ENCODE results near the gene BCL2L1.
A peak's percentile ranks its signal among the peaks of the same experiment; 100 is the strongest.
"Not testable (repeated sequence)": the region's sequence is repeated elsewhere in the genome, so short reads cannot be mapped to it uniquely, and the experiment has no call there.

The BCL2L1 gene

DNA sequence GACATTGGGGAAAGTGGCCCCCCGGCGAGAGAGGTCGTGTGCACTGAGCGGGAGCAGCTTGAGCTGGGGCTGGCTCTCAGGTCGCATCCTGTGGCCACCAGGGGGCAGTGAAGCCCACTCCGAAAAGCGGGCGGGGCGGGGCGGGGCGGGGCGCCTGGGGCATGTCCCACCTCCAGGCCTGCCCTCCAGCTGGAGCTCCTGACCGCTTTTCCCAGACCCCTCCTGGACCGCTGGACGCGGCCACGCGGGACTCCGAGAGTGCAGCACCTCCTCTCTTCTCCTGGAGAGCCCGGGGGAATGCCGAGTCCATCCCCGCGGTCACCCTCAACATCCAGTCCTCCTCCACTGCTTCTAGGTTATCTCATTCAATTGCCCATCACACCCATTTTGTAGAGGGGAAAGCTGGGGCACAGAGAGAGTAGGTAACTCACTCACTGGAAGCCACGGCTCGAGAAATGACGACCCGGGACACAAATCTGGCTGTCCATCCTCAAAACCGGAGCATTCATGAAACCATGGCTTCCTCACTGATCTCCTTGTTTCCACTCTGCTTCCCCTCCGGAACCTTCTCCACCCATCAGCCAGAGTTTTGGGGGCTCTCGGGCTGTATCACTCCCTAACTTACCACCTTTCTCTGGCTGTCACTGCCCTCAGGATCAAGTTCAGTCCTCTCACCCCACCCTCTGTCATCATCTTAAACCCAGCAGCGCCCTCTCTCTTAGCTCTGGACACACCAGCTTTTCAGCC lies 60.9 kb downstream of the BCL2L1 start:
- DNase-seq (ENCODE audit: low read depth in 2 of 3, low spot score in 1 of 3) = peak; percentile 58 to 77 (median 73)

DNA sequence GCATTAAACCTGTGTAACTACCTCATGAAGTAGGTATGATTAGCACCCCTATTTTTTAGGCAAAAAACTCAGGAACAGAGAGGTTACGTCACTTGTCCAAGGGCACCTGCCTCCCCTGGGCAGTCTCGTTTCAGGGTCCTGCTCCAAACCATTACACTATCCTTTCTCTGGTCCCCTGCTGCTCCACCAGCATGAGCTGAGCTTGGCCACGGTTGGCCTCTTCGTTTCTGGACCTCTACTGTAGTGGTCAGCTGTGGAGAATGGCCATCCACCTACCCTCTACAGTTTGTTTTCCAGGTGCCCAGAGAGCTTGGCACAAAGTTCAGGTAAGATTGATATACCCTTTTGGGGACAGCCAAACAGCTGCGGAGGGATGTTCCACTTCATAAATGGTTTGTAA lies 68.1 kb downstream of the BCL2L1 start:
- no peak for DNase-seq (ENCODE audit: low read depth in 2 of 3, low spot score in 1 of 3)

DNA sequence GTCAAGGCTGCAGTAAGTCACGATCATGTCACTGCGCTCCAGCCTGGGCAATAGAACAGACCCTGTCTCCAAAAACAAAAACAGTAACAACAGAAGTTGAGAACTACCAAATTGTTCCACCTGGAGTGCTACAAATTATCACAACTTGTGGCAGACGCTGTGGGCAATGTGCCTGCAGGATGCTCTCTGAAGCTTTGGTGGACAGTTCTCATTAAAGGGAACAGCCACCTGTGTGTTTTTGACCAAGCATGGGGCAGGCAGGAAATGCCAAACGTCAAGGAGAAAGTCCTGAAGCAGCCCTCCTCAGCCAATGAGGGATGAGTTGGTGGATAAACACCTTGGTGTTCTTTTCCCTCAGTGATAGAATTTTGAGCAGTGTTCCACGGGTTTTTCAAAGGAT lies 69.1 kb downstream of the BCL2L1 start:
- DNase-seq (ENCODE audit: low read depth in 2 of 3, low spot score in 1 of 3) = no peak

DNA sequence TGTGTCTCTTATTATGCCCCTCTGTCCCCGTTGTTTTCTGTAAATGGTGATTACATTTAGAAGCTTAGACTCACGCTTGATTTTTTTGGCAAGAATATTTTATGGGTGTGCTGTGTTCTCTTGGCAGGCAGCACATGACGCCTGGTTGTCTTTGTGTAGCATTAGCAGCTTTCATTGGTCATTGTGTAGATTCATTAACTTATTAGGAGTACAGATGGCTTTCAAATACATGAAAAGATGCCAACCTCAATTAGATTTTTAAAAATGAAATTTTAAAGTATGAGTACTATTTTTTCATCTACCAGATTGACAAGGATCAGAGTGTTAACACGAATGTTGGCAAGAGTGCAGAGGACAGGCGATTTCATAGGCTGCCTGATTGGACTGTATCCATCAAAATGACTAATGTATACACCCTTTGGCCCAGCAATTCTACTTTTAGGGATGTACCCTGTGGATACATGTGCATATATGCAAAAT lies 69.7 kb downstream of the BCL2L1 start:
- no peak for DNase-seq (ENCODE audit: low read depth in 2 of 3, low spot score in 1 of 3)

DNA sequence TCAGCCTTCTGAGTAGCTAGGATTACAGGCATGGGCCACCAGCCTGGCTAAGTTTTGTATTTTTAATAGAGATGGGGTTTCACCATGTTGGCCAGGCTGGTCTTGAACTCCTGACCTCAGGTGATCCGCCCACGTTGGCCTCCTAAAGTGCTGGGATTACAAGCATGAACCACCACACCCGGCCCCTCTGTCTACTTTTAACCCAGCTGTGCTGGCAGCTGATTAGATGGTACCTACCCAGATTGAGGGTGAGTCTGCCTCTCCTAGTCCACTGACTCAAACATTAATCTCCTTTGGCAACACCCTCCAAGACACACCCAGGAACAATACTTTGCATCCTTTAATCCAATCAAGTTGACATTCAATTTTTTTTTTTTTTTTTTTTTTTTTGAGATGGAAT lies 74.6 kb downstream of the BCL2L1 start:
- DNase-seq (ENCODE audit: low read depth in 2 of 3, low spot score in 1 of 3) = not testable (repeated sequence)

DNA sequence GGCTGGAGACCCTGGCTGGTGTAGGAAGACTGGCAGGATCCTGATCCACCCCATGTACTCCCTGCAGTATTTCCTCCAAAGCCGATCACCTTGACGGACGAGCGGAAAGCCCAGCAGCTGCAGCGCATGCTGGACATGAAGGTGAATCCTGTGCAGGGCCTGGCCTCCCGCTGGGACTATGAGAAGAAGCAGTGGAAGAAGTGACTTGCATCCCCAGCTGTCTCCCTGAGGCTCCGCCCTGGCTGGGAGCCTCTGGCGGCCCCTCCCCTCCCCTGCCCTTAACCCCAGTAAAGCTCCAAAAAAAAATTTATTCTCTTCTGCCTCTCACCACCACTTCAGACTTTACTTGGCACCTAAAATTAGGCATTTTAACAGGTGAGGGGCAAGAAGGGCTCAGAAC lies 78.0 kb downstream of the BCL2L1 start:
- DNase-seq (ENCODE audit: low read depth in 2 of 3, low spot score in 1 of 3) = no peak

DNA sequence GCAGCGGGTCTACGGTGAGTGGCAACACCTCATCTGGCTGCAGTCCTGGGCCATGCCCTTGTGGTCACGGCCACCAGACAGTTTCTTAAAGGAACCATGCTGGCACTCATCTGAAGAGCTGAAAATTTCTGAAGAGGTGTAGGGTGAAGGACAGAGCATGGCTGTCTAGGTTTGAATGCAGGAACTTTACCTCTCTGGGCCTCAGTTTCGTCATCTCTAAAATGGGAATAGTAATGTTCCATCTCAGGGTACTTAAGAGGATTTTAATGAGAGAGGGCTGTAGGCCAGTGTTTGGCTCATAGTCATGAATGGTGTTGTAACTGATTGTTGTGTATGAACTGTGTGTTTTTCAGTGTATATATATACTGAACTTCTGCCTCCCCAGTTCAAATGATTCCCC lies 79.1 kb downstream of the BCL2L1 start:
- no peak for DNase-seq (ENCODE audit: low read depth in 2 of 3, low spot score in 1 of 3)

DNA sequence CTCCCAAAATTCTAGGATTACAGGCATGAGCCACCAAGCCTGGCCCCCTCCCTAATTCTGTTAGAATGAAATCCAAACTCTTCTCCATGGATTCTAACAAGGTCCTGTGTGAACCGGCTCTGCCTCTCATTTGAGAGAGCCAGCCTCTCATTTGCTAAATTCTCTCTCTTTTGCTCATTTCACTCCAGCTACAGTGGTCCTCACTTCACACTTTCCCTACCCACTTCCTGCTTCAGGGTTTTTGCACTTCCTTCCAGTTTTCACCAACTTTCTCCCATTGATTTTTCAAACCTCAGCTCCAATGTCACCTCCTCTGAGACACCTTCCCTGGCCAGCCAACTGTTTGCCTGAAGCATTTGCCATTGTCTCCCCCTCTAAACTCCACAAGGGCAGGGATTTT lies 79.8 kb downstream of the BCL2L1 start:
- DNase-seq (ENCODE audit: low read depth in 2 of 3, low spot score in 1 of 3) = no peak

DNA sequence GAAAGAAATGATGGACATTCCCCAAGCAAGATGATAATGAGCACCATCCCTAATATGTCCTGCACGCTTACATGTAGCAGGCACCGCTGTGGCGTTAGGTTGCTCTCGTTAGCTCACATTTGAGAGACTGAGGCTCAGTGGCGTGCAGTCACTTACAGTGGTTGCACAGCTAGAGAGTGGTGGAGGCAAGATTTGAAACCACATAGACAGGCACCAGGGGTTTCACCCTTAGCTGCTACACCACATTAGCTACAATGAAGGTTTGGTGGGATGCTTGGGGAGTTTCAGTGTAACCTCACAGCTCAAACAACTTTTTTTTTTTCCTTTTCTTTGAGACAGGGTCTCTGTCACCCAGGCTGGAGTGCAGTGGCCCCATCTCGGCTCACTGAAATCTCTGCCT lies 81.3 kb downstream of the BCL2L1 start:
- no peak for DNase-seq (ENCODE audit: low read depth in 2 of 3, low spot score in 1 of 3)

DNA sequence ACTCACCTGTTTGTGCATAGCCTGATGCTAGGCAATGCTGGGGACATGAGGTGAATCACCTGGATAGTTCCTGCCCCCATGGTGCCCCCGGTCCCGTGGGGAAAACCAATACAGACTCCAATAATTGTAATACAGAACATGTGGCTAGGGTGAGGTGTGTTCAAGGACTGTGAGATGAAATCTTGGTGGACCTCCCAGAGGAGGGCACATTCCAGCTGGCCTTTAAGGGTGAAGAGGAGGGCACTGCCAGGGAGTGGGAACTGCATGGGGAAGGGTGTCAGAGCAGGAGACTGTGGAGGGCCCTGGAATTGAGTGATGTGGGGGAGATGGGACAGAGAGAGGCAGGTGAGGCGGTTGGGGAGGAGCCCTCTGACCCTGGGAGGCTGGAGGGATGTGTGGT lies 82.4 kb downstream of the BCL2L1 start:
- DNase-seq (ENCODE audit: low read depth in 2 of 3, low spot score in 1 of 3) = no peak

DNA sequence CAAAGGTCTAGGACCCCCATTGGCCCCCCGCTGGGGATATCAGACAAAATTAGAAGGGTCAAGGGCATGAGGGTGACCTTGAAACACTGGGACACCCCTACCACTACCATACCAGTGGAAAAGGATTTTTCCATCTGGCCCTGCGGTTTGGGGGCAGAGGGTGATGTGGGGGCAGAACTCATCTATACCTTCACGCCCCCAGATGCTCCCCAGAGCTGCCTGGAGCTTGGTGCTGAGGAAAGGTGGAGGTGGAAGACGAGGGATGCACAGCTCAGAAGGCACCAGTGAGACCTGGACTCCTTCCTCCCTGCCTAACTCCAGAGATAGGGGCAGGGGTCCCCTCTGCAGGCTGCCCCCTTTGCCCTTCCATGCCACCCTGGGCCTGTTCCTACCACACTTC lies 83.9 kb downstream of the BCL2L1 start:
- no peak for DNase-seq (ENCODE audit: low read depth in 2 of 3, low spot score in 1 of 3)

DNA sequence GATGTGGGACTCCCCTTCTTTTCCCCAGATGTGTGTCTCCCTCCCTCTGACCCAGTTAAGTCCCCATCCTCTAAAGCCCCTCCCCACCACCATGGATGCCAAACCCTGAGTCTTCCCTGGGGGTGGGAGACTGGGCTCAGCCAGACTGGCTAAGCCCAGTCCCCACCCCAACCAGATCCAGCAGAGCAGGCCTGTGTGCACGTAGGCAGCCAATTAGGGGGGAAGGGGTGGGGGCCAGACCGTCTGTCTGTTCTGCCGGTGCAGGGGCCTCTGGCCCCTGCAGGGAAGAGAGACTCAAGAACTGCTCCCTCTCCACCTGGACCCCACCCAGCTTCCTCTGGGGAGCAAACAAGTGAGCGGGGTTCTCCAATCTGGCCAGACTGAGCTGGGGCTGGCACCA lies 84.4 kb downstream of the BCL2L1 start:
- no peak for DNase-seq (ENCODE audit: low read depth in 2 of 3, low spot score in 1 of 3)

DNA sequence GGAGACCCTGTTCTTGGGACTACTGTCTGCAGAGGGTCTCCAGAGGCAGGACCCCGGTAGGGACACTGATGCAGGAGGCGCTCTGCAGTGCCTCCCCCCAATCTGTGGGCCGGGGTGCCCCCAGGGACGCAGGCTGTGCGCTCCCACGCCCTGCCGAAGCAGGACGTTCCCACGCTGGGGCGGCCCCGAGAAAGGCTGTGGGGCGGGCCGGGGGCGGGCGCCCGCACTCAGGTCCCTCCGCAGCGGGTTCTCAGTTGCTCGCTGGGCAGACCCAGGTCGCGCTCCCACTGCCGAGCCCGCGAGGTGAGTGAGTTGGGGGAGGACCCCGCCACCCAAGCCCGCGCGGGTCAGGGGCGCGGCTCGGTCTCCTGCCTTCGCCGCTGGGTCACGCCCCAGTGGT lies 85.0 kb downstream of the BCL2L1 start, which contains the start of gene COX4I2:
COX4I2 (plus strand) TSS at position 253 of the 400 bp plus-strand sequence. CDS start 1,106 bp downstream, outside the sequence.
- DNase-seq (ENCODE audit: low read depth in 2 of 3, low spot score in 1 of 3) = no peak

DNA sequence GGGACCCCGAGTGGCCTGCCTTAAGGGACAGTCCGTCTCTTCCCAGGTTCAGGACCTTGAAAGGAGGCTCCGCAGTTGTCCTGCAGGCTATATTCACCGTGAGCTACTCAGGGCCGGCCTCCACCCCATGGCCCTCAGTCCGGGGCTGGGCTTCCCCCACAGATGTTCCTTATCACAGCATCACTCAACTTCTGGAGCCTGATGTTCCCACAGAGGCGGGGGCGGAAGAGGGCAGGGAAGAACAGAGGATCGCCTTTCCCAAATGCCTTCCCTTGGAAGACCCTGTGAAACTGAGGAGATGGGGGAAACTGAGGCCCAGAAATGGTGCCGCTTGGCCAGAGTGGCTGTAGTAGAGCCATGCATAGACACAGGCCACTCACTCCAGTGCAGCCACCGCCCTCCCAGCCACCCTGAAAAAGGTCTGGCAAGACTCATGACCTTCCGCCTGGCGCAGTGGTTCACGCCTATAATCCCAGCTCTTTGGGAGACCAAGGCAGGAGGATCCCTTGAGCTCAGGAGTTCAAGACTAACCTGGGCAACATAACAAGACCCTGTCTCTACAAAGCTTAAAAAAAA lies 89.2 kb downstream of the BCL2L1 start:
- DNase-seq (ENCODE audit: low read depth in 2 of 3, low spot score in 1 of 3) = no peak

DNA sequence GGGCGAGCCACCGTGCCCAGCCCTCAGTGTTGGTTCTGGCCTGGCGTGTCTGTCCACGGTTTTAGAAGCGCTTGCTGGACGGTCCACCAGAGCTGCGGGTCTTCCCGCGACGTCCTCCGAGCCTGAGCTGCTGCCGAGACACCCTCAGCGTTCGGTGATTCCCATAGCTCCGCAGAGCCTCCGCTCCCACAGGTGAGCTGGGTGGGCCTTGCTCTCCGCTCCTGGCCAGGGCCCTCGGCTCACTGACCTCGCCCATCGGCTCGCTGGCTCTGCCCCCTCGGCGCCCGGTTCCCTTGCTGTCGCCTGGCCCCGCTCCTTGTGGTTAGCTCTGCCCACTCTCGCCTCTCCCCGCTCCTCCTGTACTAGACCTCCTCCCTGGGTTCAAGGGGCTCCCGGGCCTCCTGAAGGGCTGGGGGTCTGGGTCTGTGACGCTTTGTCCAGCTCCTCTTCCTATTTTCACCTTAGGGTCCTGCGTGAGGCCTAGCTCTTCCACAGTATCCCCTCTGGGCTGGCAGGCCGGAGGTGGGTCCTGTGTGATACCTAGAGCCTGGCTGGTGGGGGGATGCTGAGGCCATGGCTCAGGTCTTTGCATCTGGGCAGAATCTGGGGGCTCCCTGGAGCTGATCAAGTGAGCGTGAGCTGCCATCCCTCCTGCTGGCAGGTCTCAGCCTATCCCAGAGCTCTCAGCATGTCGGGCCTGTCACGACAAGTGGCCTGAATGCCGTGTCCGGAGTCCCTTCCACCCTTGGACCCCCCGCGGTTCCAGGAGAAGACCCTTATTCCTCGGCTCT lies 89.9 kb downstream of the BCL2L1 start:
- DNase-seq (ENCODE audit: low read depth in 2 of 3, low spot score in 1 of 3) = no peak

DNA sequence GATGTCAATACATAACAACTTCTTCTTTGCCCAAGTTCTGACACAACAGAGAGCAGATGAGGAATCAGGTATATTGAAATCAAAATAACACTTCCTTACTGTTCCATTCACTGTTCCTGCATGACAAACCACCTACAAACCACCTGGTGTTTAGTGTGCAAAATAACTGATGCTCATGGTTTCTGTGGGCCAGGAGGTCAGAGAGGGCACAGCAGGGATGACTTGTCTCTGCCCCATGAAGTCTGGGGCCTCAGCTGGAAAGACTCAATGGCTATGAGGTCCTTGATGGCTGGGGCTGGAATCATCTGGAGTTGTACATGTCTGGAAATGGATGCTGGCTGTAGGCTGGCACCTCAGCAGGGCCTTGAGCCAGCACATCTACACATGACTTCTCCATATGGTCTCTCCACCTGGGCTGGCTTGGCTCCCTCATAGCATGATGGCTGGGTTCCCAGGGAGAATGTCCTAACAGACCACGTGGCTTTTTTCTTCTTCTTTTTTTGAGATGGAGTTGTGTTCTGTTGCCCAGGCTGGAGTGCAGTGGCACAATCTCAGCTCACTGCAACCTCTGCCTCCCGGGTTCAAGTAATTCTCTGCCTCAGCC lies 92.4 kb downstream of the BCL2L1 start:
- DNase-seq (ENCODE audit: low read depth in 2 of 3, low spot score in 1 of 3) = no peak

DNA sequence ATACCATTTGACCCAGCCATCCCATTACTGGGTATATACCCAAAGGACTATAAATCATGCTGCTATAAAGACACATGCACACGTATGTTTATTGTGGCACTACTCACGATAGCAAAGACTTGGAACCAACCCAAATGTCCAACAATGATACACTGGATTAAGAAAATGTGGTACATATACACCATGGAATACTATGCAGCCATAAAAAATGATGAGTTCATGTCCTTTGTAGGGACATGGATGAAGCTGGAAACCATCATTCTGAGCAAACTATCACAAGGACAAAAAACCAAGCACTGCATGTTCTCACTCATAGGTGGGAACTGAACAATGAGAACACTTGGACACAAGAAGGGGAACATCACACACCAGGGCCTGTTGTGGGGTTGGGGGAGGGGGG lies 94.6 kb downstream of the BCL2L1 start:
- DNase-seq (ENCODE audit: low read depth in 2 of 3, low spot score in 1 of 3) = not testable (repeated sequence)

DNA sequence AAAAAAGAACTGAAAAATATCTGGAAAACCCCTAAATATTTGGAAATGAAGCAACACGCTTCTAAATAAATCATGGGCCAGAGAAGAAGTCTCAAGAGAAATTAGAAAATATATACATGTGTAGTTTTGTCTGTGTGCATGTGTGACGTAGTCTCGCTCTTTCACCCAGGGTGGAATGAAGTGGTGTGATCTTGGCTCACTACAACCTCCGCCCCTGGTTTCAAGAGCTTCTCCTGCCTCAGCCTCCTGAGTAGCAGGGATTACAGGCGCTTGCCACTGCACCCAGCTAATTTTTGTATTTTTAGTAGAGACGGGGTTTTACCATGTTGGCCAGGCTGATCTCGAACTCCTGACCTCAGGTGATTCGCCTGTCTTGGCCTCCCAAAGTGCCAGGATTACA lies 96.1 kb downstream of the BCL2L1 start:
- not testable (repeated sequence) for DNase-seq (ENCODE audit: low read depth in 2 of 3, low spot score in 1 of 3)

DNA sequence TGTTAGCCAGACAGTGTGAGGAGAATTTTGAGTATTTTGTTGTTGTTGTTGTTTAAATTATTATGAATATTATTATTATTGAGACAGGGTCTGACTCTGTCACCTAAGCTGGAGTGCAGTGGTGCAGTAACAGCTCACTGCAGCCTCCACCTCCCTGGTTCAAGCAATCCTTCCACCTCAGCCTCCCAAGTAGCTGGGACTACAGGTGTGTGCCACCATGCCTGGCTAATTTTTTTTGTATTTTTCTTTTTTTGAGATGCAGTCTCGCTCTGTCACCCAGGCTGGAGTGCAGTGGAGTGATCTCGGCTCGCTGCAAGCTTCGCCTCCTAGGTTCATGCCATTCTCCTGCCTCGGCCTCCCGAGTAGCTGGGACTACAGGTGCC lies 99.6 kb downstream of the BCL2L1 start:
- DNase-seq (ENCODE audit: low read depth in 2 of 3, low spot score in 1 of 3) = not testable (repeated sequence)

DNA sequence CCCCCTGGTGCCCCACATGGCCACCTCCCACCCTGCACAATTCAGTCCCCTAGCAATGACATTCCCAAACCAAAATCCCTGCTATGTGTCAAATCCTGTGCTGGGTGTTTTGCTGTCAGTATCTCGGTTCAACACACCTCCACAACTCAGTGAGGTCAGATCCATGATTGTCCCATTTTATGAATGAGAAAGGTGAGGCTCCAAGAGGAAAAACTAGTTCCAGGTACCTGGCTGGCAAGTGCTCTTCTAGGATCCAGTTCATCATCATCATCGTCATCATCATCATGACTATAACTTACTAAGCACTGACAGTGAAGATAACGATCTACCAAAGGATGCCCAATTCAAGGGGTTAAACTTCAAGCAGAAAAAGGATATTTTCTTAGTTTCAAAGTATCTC lies 102.4 kb downstream of the BCL2L1 start:
- DNase-seq (ENCODE audit: low read depth in 2 of 3, low spot score in 1 of 3) = no peak

DNA sequence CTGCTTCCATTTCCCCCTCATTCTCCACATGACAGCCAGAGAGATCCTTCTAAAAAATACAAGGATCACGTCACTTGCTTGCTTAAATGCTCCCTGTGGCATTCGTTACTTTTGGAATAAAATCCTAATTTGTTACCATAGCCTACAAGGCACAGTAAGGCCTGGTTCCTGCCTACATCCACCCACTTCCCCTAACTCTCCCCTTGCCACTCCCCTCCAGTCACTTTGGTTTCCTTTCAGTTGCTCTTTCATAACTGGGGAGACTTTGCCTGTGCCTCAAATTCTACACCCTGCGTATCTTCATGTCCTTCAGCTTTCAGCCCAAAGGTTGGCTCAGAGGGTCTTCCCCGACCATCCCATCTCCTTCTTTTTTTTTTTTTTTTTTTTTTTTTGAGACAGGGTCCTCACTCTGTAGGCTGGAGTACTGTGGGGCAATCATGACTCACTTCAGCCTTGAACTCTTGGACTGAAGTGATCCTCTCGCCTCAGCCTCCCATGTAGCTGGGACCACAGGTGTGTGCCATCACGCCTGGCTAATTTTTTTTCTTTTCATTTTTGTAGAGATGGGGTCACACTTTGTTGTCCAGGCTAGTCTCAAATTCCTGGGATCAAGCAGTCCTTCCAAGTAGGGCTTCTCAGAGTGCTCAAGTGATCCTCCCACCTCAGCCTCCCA lies 105.1 kb downstream of the BCL2L1 start:
- no peak for DNase-seq (ENCODE audit: low read depth in 2 of 3, low spot score in 1 of 3)

Measured in stimulated activated CD4-positive, alpha-beta T cell treated with anti-CD3 and anti-CD28 coated beads, Interleukin-12 subunit alpha, Interleukin-12 subunit beta, amount 100 ng/mL, for 48 hours (primary cell).